CD4-positive, alpha-beta T cell (primary cell): ENCODE results near the gene SPSB3. TPM values are rescaled to one million over a fixed set of nuclear protein-coding genes. Genes with fewer than 3 reads are reported as not detected.

Source experiments
- ATAC-seq: fragments of 200-7000 bp; cut with Tn5 transposase; one replicate; pipeline ENCODE4 v1.10.0; 2022; ENCODE audit warnings: mild to moderate bottlenecking; ENCODE audit not compliant: poor library complexity
- CTCF ChIA-PET: fragments of 350-600 bp; sonication (Branson Sonifier 250); formaldehyde crosslinking; loops from one replicate; lab custom pipeline; 2021; ENCODE audit warnings: antibody characterized with exemption, inconsistent platforms; lab: Charles Lee
- POLR2A ChIA-PET: fragments of 350-600 bp; sonication (Branson Sonifier 250); formaldehyde crosslinking; loops from one replicate; lab custom pipeline; 2021; ENCODE audit warnings: antibody characterized with exemption, inconsistent platforms; lab: Charles Lee
- DNase-seq, 14 experiments: peaks; one replicate each; pipeline ENCODE4 v3.0.0-alpha.2; 2013 to 2020; ENCODE audit warnings: mixed read lengths in 2 of 14
- H3K27ac ChIP-seq, 2 donors: one replicate each; pipeline versions ENCODE4 v1.5.1 to v1.7.0; 2013; ENCODE audit warnings: low read length in 2 of 2, low read depth in 1 of 2, mild to moderate bottlenecking in 1 of 2
- H3K27me3 ChIP-seq, 2 experiments: 1 replicate in 1 of 2; 2 replicates in 1 of 2; pipeline versions ENCODE4 v1.6.1 to v1.7.0; 2013; ENCODE audit warnings: low read length in 2 of 2, control low read depth in 1 of 2, mild to moderate bottlenecking in 1 of 2, moderate library complexity in 1 of 2; ENCODE audit not compliant: insufficient read depth in 2 of 2, control insufficient read depth in 1 of 2
- H3K36me3 ChIP-seq: one replicate; pipeline ENCODE4 v1.6.1; 2013; ENCODE audit warnings: low read length, control low read depth; ENCODE audit not compliant: insufficient read depth
- H3K4me1 ChIP-seq: one replicate; pipeline ENCODE4 v1.6.1; 2013; ENCODE audit warnings: low read length, control low read depth; ENCODE audit not compliant: insufficient read depth
- H3K4me3 ChIP-seq: one replicate; pipeline ENCODE4 v1.5.1; 2013; ENCODE audit warnings: mild to moderate bottlenecking, low read length, moderate library complexity
- H3K9me3 ChIP-seq, 2 experiments: 1 replicate in 1 of 2; 2 replicates in 1 of 2; pipeline versions ENCODE4 v1.6.1 to v1.7.0; 2013; ENCODE audit warnings: low read length in 2 of 2, mild to moderate bottlenecking in 2 of 2, control low read depth in 1 of 2, moderate library complexity in 1 of 2; ENCODE audit not compliant: control insufficient read depth in 1 of 2, insufficient read depth in 1 of 2
- H3K27ac Mint-ChIP-seq: one replicate; pipeline ENCODE4 v1.8.0; 2020; ENCODE audit warnings: mixed read lengths
- H3K27me3 Mint-ChIP-seq: one replicate; pipeline ENCODE4 v1.8.0; 2021; ENCODE audit warnings: mixed read lengths
- H3K36me3 Mint-ChIP-seq: one replicate; pipeline ENCODE4 v1.8.0; 2021; ENCODE audit warnings: low read depth, mixed read lengths
- H3K4me1 Mint-ChIP-seq: one replicate; pipeline ENCODE4 v1.8.0; 2021; ENCODE audit warnings: low read depth, mixed read lengths
- H3K4me3 Mint-ChIP-seq: one replicate; pipeline ENCODE4 v1.8.0; 2020; ENCODE audit warnings: mild to moderate bottlenecking, mixed read lengths
- H3K9me3 Mint-ChIP-seq: one replicate; pipeline ENCODE4 v1.8.0; 2020; ENCODE audit warnings: mixed read lengths
- intact Hi-C, 2 experiments: fragments of 100-400 bp; cut with DNase I in 1 of 2; cut with micrococcal nuclease in 1 of 2; formaldehyde crosslinking; loops; one replicate each; pipeline versions ENCODE4 v1.15.1 to v1.9.0; 2023 to 2025; cut with DNase I, micrococcal nuclease
- total RNA-seq, 174 experiments: library from RNA in 2 of 174; stranded (reverse) in 2 of 174; gene quantifications; one replicate each; pipeline ENCODE4 v1.2.3 and lab custom pipeline; 2021 to 2026
- TF ChIP-seq, protein P1 (sequence below): fragments of 200-600 bp; IDR thresholded peaks from one replicate; pipeline ENCODE4 v1.8.0; 2022; ENCODE audit warnings: antibody characterized with exemption, mild to moderate bottlenecking

SPSB3 gene
- total RNA-seq, 2 experiments from 2014 or later, result 86.3 to 87.6 TPM

DNA sequence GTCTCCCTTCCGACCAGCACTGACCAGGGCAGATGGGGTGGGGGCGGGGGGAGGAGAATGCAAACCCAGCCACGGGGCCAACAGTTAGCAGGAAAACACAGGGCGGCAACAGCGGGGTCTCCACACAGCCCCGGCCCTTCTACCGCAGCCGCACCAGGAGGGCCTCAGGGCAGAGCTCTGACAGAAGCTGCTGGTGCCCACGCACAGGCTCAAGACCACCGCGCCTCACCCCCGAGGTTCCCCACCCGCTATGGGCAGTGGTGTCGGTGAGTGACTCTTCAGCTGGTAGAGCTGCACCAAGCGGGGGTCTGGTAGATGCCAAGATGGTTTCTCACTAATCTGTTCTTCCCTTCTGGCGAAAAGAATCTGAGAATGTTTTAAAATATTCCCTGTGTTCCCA lies 28.2 kb upstream of the SPSB3 start:
- H3K4me1 ChIP-seq, result peaks cover 3% of the 10 kb centered on the region
- Mint-ChIP-seq H3K4me1 (peaks cover 6% of the 10 kb centered on the region), H3K36me3 (peaks cover 55% of the 10 kb centered on the region), H3K27me3 (no peaks in the 10 kb centered on the region), H3K27ac (no peak overlapping the region), H3K9me3 (no peaks in the 10 kb centered on the region), H3K4me3 (no peak overlapping the region)
- peaks cover 50% of the 10 kb centered on the region for H3K36me3 ChIP-seq
- ChIA-PET CTCF (no interaction called here), POLR2A (interaction anchor here (1.5 kb wide), 1 partner anchor 28 kb away, joined by 3 read pairs; the partner anchor contains the start of genes NUBP2 and SPSB3)
- no peaks in the 10 kb centered on the region for H3K27me3 ChIP-seq
- TF ChIP-seq, protein P1, sequence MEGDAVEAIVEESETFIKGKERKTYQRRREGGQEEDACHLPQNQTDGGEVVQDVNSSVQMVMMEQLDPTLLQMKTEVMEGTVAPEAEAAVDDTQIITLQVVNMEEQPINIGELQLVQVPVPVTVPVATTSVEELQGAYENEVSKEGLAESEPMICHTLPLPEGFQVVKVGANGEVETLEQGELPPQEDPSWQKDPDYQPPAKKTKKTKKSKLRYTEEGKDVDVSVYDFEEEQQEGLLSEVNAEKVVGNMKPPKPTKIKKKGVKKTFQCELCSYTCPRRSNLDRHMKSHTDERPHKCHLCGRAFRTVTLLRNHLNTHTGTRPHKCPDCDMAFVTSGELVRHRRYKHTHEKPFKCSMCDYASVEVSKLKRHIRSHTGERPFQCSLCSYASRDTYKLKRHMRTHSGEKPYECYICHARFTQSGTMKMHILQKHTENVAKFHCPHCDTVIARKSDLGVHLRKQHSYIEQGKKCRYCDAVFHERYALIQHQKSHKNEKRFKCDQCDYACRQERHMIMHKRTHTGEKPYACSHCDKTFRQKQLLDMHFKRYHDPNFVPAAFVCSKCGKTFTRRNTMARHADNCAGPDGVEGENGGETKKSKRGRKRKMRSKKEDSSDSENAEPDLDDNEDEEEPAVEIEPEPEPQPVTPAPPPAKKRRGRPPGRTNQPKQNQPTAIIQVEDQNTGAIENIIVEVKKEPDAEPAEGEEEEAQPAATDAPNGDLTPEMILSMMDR, result no peak
- H3K9me3 ChIP-seq, result peaks cover 0 to 5% of the 10 kb centered on the region in 2 experiments
- no peak overlapping the region for H3K4me3 ChIP-seq
- no peak overlapping the region for H3K27ac ChIP-seq
- ATAC-seq, result no peak
- DNase-seq, result no peak
- intact Hi-C loops, result no loop called here

- ChIA-PET CTCF (no interaction called here), POLR2A (interaction anchor here (1.5 kb wide), 1 partner anchor 27 kb away, joined by 3 read pairs; the partner anchor contains the start of genes NUBP2 and SPSB3)
- no peak for DNase-seq
- Histone ChIP-seq H3K9me3 (peaks cover 0 to 5% of the 10 kb centered on the region in 2 experiments), H3K4me1 (peaks cover 3% of the 10 kb centered on the region), H3K36me3 (peaks cover 49% of the 10 kb centered on the region), H3K4me3 (no peak overlapping the region), H3K27ac (no peak overlapping the region), H3K27me3 (no peaks in the 10 kb centered on the region)
- Mint-ChIP-seq H3K4me3 (no peak overlapping the region), H3K4me1 (peaks cover 6% of the 10 kb centered on the region), H3K27ac (no peak overlapping the region), H3K9me3 (no peaks in the 10 kb centered on the region), H3K27me3 (no peaks in the 10 kb centered on the region), H3K36me3 (peaks cover 55% of the 10 kb centered on the region)
- TF ChIP-seq, protein P1, result no peak
- intact Hi-C loops, result no loop called here
- no peak for ATAC-seq
Observed at GRCh38 chr16:1810106-1810505, 27.7 kb upstream of the SPSB3 start.

GRCh38 chr16:1809281-1809801 lies 27.0 kb upstream of the SPSB3 start:
- Histone ChIP-seq H3K4me3 (no peak overlapping the region), H3K27me3 (no peaks in the 10 kb centered on the region), H3K4me1 (peaks cover 3% of the 10 kb centered on the region), H3K36me3 (peaks cover 49% of the 10 kb centered on the region), H3K27ac (no peak overlapping the region), H3K9me3 (peaks cover 0 to 5% of the 10 kb centered on the region in 2 experiments)
- ATAC-seq (no peak), DNase-seq (peak in 1 of 14 experiments; percentile 27)
- no peak overlapping the region for H3K4me3 Mint-ChIP-seq
- H3K27me3 Mint-ChIP-seq, result no peaks in the 10 kb centered on the region
- H3K36me3 Mint-ChIP-seq, result peaks cover 55% of the 10 kb centered on the region
- H3K9me3 Mint-ChIP-seq, result no peaks in the 10 kb centered on the region
- CTCF ChIA-PET, result no interaction called here
- POLR2A ChIA-PET, result interaction anchor here (1.5 kb wide), 1 partner anchor 27 kb away, joined by 3 read pairs; the partner anchor contains the start of genes NUBP2 and SPSB3
- H3K4me1 Mint-ChIP-seq, result peaks cover 6% of the 10 kb centered on the region
- no peak overlapping the region for H3K27ac Mint-ChIP-seq
- TF ChIP-seq, protein P1, result no peak
- intact Hi-C loops, result no loop called here
